GM23248 (cell line): Measurements from ENCODE around the gene PSMA5. TPM values are rescaled to one million over a fixed set of nuclear protein-coding genes. Genes with fewer than 3 reads are reported as not detected.
A peak's percentile ranks its signal among the peaks of the same experiment; 100 is the strongest.

Experiments used
- DNase-seq: peaks from one replicate; pipeline ENCODE4 v3.0.0-alpha.2; 2015
- H2AFZ ChIP-seq: fragments of 200-600 bp; sonication (generic); 2 replicates; pipeline ENCODE4 v1.6.1; 2016; ENCODE audit warnings: antibody characterized with exemption
- H3F3A ChIP-seq: fragments of 200-600 bp; sonication (generic); 2 replicates; pipeline ENCODE4 v1.6.1; 2016; ENCODE audit warnings: mild to moderate bottlenecking, antibody characterized with exemption, mixed run types; ENCODE audit not compliant: insufficient read depth
- H3K27ac ChIP-seq: fragments of 200-600 bp; sonication (generic); 2 replicates; pipeline ENCODE4 v1.5.1; 2016; ENCODE audit warnings: mild to moderate bottlenecking
- H3K27me3 ChIP-seq: fragments of 200-600 bp; sonication (generic); replicated peaks from 2 replicates; pipeline ENCODE4 v1.6.1; 2016; ENCODE audit warnings: mild to moderate bottlenecking; ENCODE audit not compliant: insufficient read depth
- H3K36me3 ChIP-seq: fragments of 200-600 bp; sonication (generic); 2 replicates; pipeline ENCODE4 v1.6.1; 2016; ENCODE audit warnings: low read depth, mild to moderate bottlenecking
- H3K4me1 ChIP-seq: fragments of 200-600 bp; sonication (generic); 2 replicates; pipeline ENCODE4 v1.6.1; 2016; ENCODE audit warnings: mild to moderate bottlenecking; ENCODE audit not compliant: insufficient read depth
- H3K4me2 ChIP-seq: fragments of 200-600 bp; sonication (generic); one replicate; pipeline ENCODE4 v1.6.1; 2016; ENCODE audit warnings: mild to moderate bottlenecking; ENCODE audit not compliant: unreplicated experiment
- H3K4me3 ChIP-seq: fragments of 200-600 bp; sonication (generic); 2 replicates; pipeline ENCODE4 v1.5.1; 2016; ENCODE audit warnings: mild to moderate bottlenecking
- H3K79me2 ChIP-seq: fragments of 200-600 bp; sonication (generic); 2 replicates; pipeline ENCODE4 v1.6.1; 2016; ENCODE audit warnings: mild to moderate bottlenecking; ENCODE audit not compliant: insufficient read depth
- H3K9ac ChIP-seq: fragments of 200-600 bp; sonication (generic); 2 replicates; pipeline ENCODE4 v1.6.1; 2016; ENCODE audit warnings: mild to moderate bottlenecking
- H3K9me2 ChIP-seq: fragments of 200-600 bp; sonication (generic); 2 replicates; pipeline ENCODE4 v1.6.1; 2016; ENCODE audit warnings: mixed run types, mild to moderate bottlenecking, moderate library complexity; ENCODE audit not compliant: insufficient read depth
- H3K9me3 ChIP-seq: fragments of 200-600 bp; sonication (generic); one replicate; pipeline ENCODE4 v1.6.1; 2017; ENCODE audit warnings: low read depth
- H4K20me1 ChIP-seq: fragments of 200-600 bp; sonication (generic); 2 replicates; pipeline ENCODE4 v1.6.0; 2016; ENCODE audit not compliant: insufficient read depth
- EZH2 ChIP-seq: fragments of 200-600 bp; sonication (generic); IDR thresholded peaks from 2 replicates; pipeline ENCODE4 v1.6.1; 2018; ENCODE audit warnings: antibody characterized with exemption, mild to moderate bottlenecking; ENCODE audit not compliant: insufficient read depth, poor library complexity, severe bottlenecking
- EZH2phosphoT487 ChIP-seq: fragments of 200-600 bp; sonication (generic); IDR thresholded peaks from 2 replicates; pipeline ENCODE4 v1.6.1; 2018; ENCODE audit warnings: antibody characterized with exemption, moderate library complexity, mild to moderate bottlenecking, low read depth; ENCODE audit not compliant: insufficient read depth
- WGBS, 2 experiments: methylation state at CpG; one replicate each; pipeline ENCODE4 v1.1.6; 2015 to 2017; ENCODE audit warnings: low lambda C conversion rate in 2 of 2, low coverage in 1 of 2; ENCODE audit errors: missing lambda C conversion rate in 2 of 2; 5-methylcytosine and 5-hydroxymethylcytosine counted together
- in situ Hi-C: fragments of 300-500 bp; cut with MboI; formaldehyde crosslinking; loops from 2 replicates; pipeline ENCODE4 v1.15.0; 2020
- polyA plus RNA-seq: library from polyadenylated mRNA; unstranded; fragments of >200 nt; fragmentation: Nextera tagmentation; extraction: Ambion mirVana; gene quantifications from 2 replicates; pipeline ENCODE4 v1.2.1, GENCODE V29; 2016
- total RNA-seq: library from RNA; depleted of rRNA; stranded (reverse); fragments of >200 nt; shearing (Covaris generic); gene quantifications from 2 replicates; pipeline ENCODE4 v1.2.3, GENCODE V29; 2014

PSMA5 gene
- total and polyA plus RNA-seq, 2 experiments from 2014 or later = 53.7 to 94.5 TPM

- H2AFZ ChIP-seq = peak overlapping the region; percentile 88
Measured at GRCh38 chr1:109392788-109393616, 33.2 kb downstream of the PSMA5 start.

GRCh38 chr1:109392037-109392787, 34.0 kb downstream of the PSMA5 start:
- H3K36me3 ChIP-seq = no peaks in the 10 kb centered on the region
- in situ Hi-C loops = no loop called here
- H3F3A ChIP-seq = peaks cover 35% of the 10 kb centered on the region
- no peaks in the 10 kb centered on the region for H3K9me2 ChIP-seq
- peak overlapping the region; percentile 82 for H3K4me2 ChIP-seq
- no peaks in the 10 kb centered on the region for H3K27me3 ChIP-seq
- H3K79me2 ChIP-seq = peaks cover 12% of the 10 kb centered on the region
- no peak for DNase-seq
- TF ChIP-seq EZH2 = no peak
- peak overlapping the region; percentile 60 for H3K4me3 ChIP-seq
- WGBS, 2 experiments = 53% methylated on average over 4 of the region's 4 CpGs
- H2AFZ ChIP-seq = peak overlapping the region; percentile 88
- H3K9me3 ChIP-seq = no peaks in the 10 kb centered on the region
- H3K9ac ChIP-seq = peak overlapping the region; percentile 68
- H4K20me1 ChIP-seq = no peaks in the 10 kb centered on the region
- peaks cover 39% of the 10 kb centered on the region for H3K4me1 ChIP-seq
- peak overlapping the region; percentile 61 for H3K27ac ChIP-seq

More at GRCh38 chr1:109392788-109393616, 33.2 kb downstream of the PSMA5 start:
- Histone ChIP-seq H3F3A (peaks cover 35% of the 10 kb centered on the region), H3K9me2 (no peaks in the 10 kb centered on the region), H3K4me2 (peak overlapping the region; percentile 82), H3K9ac (peak overlapping the region; percentile 66), H3K79me2 (peaks cover 11% of the 10 kb centered on the region; the same call in 1 of the 2 replicates), H3K4me1 (peaks cover 39% of the 10 kb centered on the region), H3K9me3 (no peaks in the 10 kb centered on the region), H3K4me3 (peak overlapping the region; percentile 37), H3K36me3 (no peaks in the 10 kb centered on the region), H3K27me3 (no peaks in the 10 kb centered on the region), H4K20me1 (no peaks in the 10 kb centered on the region), H3K27ac (peak overlapping the region; percentile 61)
- DNase-seq = peak; percentile 68
- in situ Hi-C loops = no loop called here
- whole genome bisulfite sequencing, 2 experiments = 21 to 23% methylated on average over 10 of the region's 10 CpGs
- TF ChIP-seq EZH2 (no peak), EZH2phosphoT487 (no peak)

- Histone ChIP-seq H3K9me2 (no peaks in the 10 kb centered on the region), H3K9ac (peak overlapping the region; percentile 68), H3K9me3 (no peaks in the 10 kb centered on the region), H3K27ac (peak overlapping the region; percentile 61), H2AFZ (peak overlapping the region; percentile 88), H4K20me1 (no peaks in the 10 kb centered on the region), H3K4me1 (peaks cover 39% of the 10 kb centered on the region), H3F3A (peaks cover 35% of the 10 kb centered on the region), H3K79me2 (peaks cover 13% of the 10 kb centered on the region), H3K4me3 (peak overlapping the region; percentile 60), H3K27me3 (no peaks in the 10 kb centered on the region), H3K36me3 (no peaks in the 10 kb centered on the region), H3K4me2 (peak overlapping the region; percentile 82)
- TF ChIP-seq EZH2 (no peak), EZH2phosphoT487 (no peak)
- DNase-seq = no peak
- in situ Hi-C loops = no loop called here
Measured at GRCh38 chr1:109391626-109392025, 34.6 kb downstream of the PSMA5 start.

GRCh38 chr1:109391157-109391556, 35.1 kb downstream of the PSMA5 start:
- H3K9ac ChIP-seq = peak overlapping the region; percentile 68
- in situ Hi-C loops = no loop called here
- 4% methylated on average over 3 of the region's 3 CpGs for WGBS, 2 experiments
- H4K20me1 ChIP-seq = no peaks in the 10 kb centered on the region
- H3K79me2 ChIP-seq = peaks cover 17% of the 10 kb centered on the region
- H3K4me2 ChIP-seq = peak overlapping the region; percentile 82
- peaks cover 35% of the 10 kb centered on the region; the same call in 1 of the 2 replicates for H3F3A ChIP-seq
- no peaks in the 10 kb centered on the region for H3K36me3 ChIP-seq
- TF ChIP-seq EZH2phosphoT487 = no peak
- TF ChIP-seq EZH2 = no peak
- H3K27ac ChIP-seq = peak overlapping the region; percentile 61
- no peaks in the 10 kb centered on the region for H3K9me2 ChIP-seq
- H2AFZ ChIP-seq = peak overlapping the region; percentile 88
- H3K9me3 ChIP-seq = no peaks in the 10 kb centered on the region
- peak; percentile 71 for DNase-seq
- peaks cover 39% of the 10 kb centered on the region for H3K4me1 ChIP-seq
- peak overlapping the region; percentile 60 for H3K4me3 ChIP-seq
- H3K27me3 ChIP-seq = no peaks in the 10 kb centered on the region
